Endothelial cell of umbilical vein (primary cell): ENCODE results near the gene CSRP2. TPM values are rescaled to one million over a fixed set of nuclear protein-coding genes. Genes with fewer than 3 reads are reported as not detected.

Source experiments
- BruUV-seq: library from RNA; stranded (reverse); fragments of 400-500 nt; replicated peaks from 2 replicates; lab custom pipeline; 2021; lab: Mats Ljungman, UMichigan
- CTCF ChIA-PET: fragments of 300-600, 350-600 bp; sonication (Branson Sonifier 250); formaldehyde crosslinking; loops from one replicate; lab custom pipeline; 2021; ENCODE audit warnings: antibody characterized with exemption, inconsistent platforms; lab: Charles Lee
- POLR2A ChIA-PET: fragments of 300-600, 350-600 bp; sonication (Branson Sonifier 250); formaldehyde crosslinking; loops from one replicate; lab custom pipeline; 2021; ENCODE audit warnings: antibody characterized with exemption, inconsistent platforms; lab: Charles Lee
- DNase-seq: peaks from one replicate; pipeline ENCODE4 v3.0.0-alpha.2; 2011; ENCODE audit warnings: low read depth, low spot score
- FAIRE-seq: peaks from 2 replicates; lab custom pipeline; 2011; peaks lifted over from hg19 to GRCh38; lab: Jason Lieb, UNC
- H2AFZ ChIP-seq: 2 replicates; pipeline ENCODE4 v1.6.0; 2012; ENCODE audit warnings: low read depth, low read length, control low read depth, inconsistent platforms
- H3K27ac ChIP-seq: 2 replicates; pipeline ENCODE4 v1.5.1; 2011; ENCODE audit warnings: low read depth, mild to moderate bottlenecking, control low read depth, low read length, moderate library complexity; ENCODE audit not compliant: insufficient read depth
- H3K27me3 ChIP-seq, 2 experiments: 2 replicates each; pipeline versions ENCODE4 v1.6.0 to v1.6.1; 2011; ENCODE audit warnings: low read length in 2 of 2, mixed read lengths in 1 of 2; ENCODE audit not compliant: control insufficient read depth in 2 of 2, insufficient read depth in 2 of 2
- H3K36me3 ChIP-seq, 2 experiments: 2 replicates in 1 of 2; 3 replicates in 1 of 2; pipeline ENCODE4 v1.5.1; 2011; ENCODE audit warnings: low read length in 2 of 2, mild to moderate bottlenecking in 1 of 2, moderate library complexity in 1 of 2; ENCODE audit not compliant: control insufficient read depth in 2 of 2, insufficient read depth in 2 of 2; ENCODE audit errors: extremely low read depth in 1 of 2
- H3K4me1 ChIP-seq: 3 replicates; pipeline ENCODE4 v1.5.1; 2011; ENCODE audit warnings: mild to moderate bottlenecking, low read length; ENCODE audit not compliant: control insufficient read depth, insufficient read depth; ENCODE audit errors: extremely low read depth
- H3K4me2 ChIP-seq: 2 replicates; pipeline ENCODE4 v1.6.1; 2011; ENCODE audit warnings: low read length, control low read depth, mixed read lengths; ENCODE audit not compliant: insufficient read depth
- H3K4me3 ChIP-seq, 3 experiments: fragments of 200-600 bp in 1 of 3; sonication (generic), shearing (Covaris generic) in 1 of 3; replicated peaks in 1 of 3; 2 replicates each; pipeline ENCODE4 v1.5.1; 2011 to 2016; ENCODE audit warnings: control low read depth in 3 of 3, low read length in 3 of 3, mild to moderate bottlenecking in 2 of 3, inconsistent platforms in 1 of 3, low read depth in 1 of 3, moderate library complexity in 1 of 3; ENCODE audit not compliant: insufficient read depth in 1 of 3
- H3K79me2 ChIP-seq: 2 replicates; pipeline ENCODE4 v1.6.0; 2012; ENCODE audit warnings: low read length, inconsistent platforms; ENCODE audit not compliant: control insufficient read depth, insufficient read depth
- H3K9ac ChIP-seq: replicated peaks from 2 replicates; pipeline ENCODE3; 2011; ENCODE audit warnings: low read length, control low read depth; ENCODE audit not compliant: insufficient read depth; ENCODE audit errors: extremely low read depth
- H3K9me1 ChIP-seq: replicated peaks from 3 replicates; pipeline ENCODE4 v1.6.0; 2011; ENCODE audit warnings: mild to moderate bottlenecking, low read length; ENCODE audit not compliant: control insufficient read depth, insufficient read depth; ENCODE audit errors: extremely low read depth
- H3K9me3 ChIP-seq: replicated peaks from 2 replicates; pipeline ENCODE4 v1.5.1; 2012; ENCODE audit warnings: low read length, inconsistent platforms; ENCODE audit not compliant: control insufficient read depth, insufficient read depth
- H4K20me1 ChIP-seq: replicated peaks from 2 replicates; pipeline ENCODE3; 2011; ENCODE audit warnings: mild to moderate bottlenecking, low read length; ENCODE audit not compliant: control insufficient read depth, insufficient read depth; ENCODE audit errors: extremely low read depth
- EZH2 ChIP-seq: IDR thresholded peaks from 2 replicates; pipeline ENCODE4 v1.6.1; 2012; ENCODE audit warnings: borderline replicate concordance, low read depth, mild to moderate bottlenecking, moderate library complexity, low read length, inconsistent platforms; ENCODE audit not compliant: severe bottlenecking
- FOS ChIP-seq: IDR thresholded peaks from 2 replicates; pipeline ENCODE4 v1.6.1; 2011; ENCODE audit warnings: mild to moderate bottlenecking, low read length, moderate library complexity, borderline replicate concordance; ENCODE audit not compliant: insufficient read depth
- GATA2 ChIP-seq: IDR thresholded peaks from 2 replicates; pipeline ENCODE4 v1.7.0; 2011; ENCODE audit warnings: low read depth, mild to moderate bottlenecking, moderate library complexity, mixed read lengths, low read length; ENCODE audit not compliant: insufficient read length, insufficient read depth
- JUN ChIP-seq: IDR thresholded peaks from 2 replicates; pipeline ENCODE4 v1.6.1; 2011; ENCODE audit warnings: borderline replicate concordance, low read depth; ENCODE audit not compliant: insufficient read length, insufficient read depth
- MYC ChIP-seq: IDR thresholded peaks from one replicate; pipeline ENCODE4 v1.6.1; 2011; ENCODE audit warnings: mild to moderate bottlenecking, low read depth, low read length
- POLR2A ChIP-seq: IDR thresholded peaks from 2 replicates; pipeline ENCODE4 v1.6.1; 2012; ENCODE audit warnings: low read depth, mild to moderate bottlenecking, control low read depth, low read length
- POLR2AphosphoS5 ChIP-seq: IDR thresholded peaks from 2 replicates; pipeline ENCODE4 v1.6.1; 2012; ENCODE audit warnings: low read depth, mild to moderate bottlenecking, control low read depth, low read length, moderate library complexity; ENCODE audit not compliant: insufficient read depth
- dilution Hi-C: fragments of 300-500 bp; cut with MboI; formaldehyde crosslinking; loops from one replicate; pipeline ENCODE4 v1.15.0; 2019; ENCODE audit warnings: low sequenced_read_pairs; ENCODE audit not compliant: extremely low pct_ligation_motif_present
- intact Hi-C: fragments of 100-400 bp; cut with micrococcal nuclease; formaldehyde crosslinking; loops from one replicate; pipeline ENCODE4 v1.10.0; 2022
- polyA plus RNA-seq, 4 experiments: library from polyadenylated mRNA; depleted of rRNA in 3 of 4; stranded (reverse) in 3 of 4; unstranded in 1 of 4; fragments of >200 nt; gene quantifications; 2 replicates each; pipeline versions ENCODE4 v1.2.1 to v1.2.3, GENCODE V29; 2011 to 2012; ENCODE audit warnings: missing spikeins in 1 of 4
- total RNA-seq: library from RNA; stranded (reverse); gene quantifications from 2 replicates; pipeline ENCODE4 v1.2.3, GENCODE V29; 2021
- TF ChIP-seq, protein P1 (sequence below), 2 donors: IDR thresholded peaks; 1 replicate in 1 of 2; 2 replicates in 1 of 2; pipeline ENCODE4 v1.5.1; 2011; ENCODE audit warnings: low read length in 2 of 2, mild to moderate bottlenecking in 2 of 2, moderate library complexity in 2 of 2, control low read depth in 1 of 2, inconsistent platforms in 1 of 2, low read depth in 1 of 2; ENCODE audit not compliant: insufficient read depth in 1 of 2; ENCODE audit errors: extremely low read depth in 1 of 2
- TF ChIP-seq, protein P2 (sequence below): IDR thresholded peaks from 2 replicates; pipeline ENCODE4 v1.6.1; 2011; ENCODE audit not compliant: insufficient read depth, insufficient read length

CSRP2 gene
- total and polyA plus RNA-seq, 2 donors (not counting 3 experiments of a cell fraction or from before 2014, with no cell fraction given), result 8.8 to 13.4 TPM

DNA sequence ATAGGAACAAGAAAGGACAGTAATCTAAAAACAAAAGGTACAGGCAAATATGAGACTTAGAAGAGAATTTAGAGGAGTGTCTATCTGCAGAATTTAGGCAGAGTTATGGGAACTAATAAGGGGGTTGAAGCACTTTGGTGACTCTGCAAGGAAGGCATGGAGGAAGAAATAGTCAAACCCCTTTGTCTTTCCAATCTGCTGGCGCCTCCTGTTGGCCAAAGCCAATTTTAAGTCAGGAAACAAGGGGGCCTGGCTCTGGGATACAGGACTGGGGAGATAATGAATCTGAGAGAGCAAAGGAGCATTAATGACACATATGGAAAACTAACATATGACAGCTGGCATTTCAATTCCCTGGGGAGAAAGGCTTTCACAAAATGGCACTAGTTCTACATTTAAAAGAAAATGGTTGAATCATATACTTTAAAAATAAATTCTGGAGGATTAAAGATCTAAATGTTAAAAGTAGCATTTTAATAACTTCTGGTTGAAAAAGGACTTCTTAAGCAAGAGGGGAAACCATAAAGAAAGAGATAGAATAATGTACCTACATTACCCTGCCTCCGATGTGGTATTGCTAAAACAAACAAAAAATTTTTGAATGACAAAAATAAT is 48.5 kb upstream of the CSRP2 start:
- H3K27ac ChIP-seq, result no peak overlapping the region
- no peaks in the 10 kb centered on the region for H3K4me1 ChIP-seq
- dilution Hi-C loops, result no loop called here
- intact Hi-C loops, result loop anchor here (1.0 to 5.0 kb wide), 4 partner anchors 48 to 306 kb away; partner anchors contain the start of gene CSRP2
- no TSS peak for BruUV-seq
- POLR2A ChIA-PET, result no interaction called here
- H3K27me3 ChIP-seq, result peaks cover 0 to 5% of the 10 kb centered on the region in 2 experiments
- H3K36me3 ChIP-seq, result no peaks in the 10 kb centered on the region
- H3K4me2 ChIP-seq, result no peak overlapping the region
- no peaks in the 10 kb centered on the region for H3K9me3 ChIP-seq
- DNase-seq (peak; percentile 28), FAIRE-seq (no peak)
- TF ChIP-seq EZH2, result no peak
- TF ChIP-seq, protein P1, sequence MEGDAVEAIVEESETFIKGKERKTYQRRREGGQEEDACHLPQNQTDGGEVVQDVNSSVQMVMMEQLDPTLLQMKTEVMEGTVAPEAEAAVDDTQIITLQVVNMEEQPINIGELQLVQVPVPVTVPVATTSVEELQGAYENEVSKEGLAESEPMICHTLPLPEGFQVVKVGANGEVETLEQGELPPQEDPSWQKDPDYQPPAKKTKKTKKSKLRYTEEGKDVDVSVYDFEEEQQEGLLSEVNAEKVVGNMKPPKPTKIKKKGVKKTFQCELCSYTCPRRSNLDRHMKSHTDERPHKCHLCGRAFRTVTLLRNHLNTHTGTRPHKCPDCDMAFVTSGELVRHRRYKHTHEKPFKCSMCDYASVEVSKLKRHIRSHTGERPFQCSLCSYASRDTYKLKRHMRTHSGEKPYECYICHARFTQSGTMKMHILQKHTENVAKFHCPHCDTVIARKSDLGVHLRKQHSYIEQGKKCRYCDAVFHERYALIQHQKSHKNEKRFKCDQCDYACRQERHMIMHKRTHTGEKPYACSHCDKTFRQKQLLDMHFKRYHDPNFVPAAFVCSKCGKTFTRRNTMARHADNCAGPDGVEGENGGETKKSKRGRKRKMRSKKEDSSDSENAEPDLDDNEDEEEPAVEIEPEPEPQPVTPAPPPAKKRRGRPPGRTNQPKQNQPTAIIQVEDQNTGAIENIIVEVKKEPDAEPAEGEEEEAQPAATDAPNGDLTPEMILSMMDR (IDR thresholded peaks at IDR 0.05; ENCODE audit: extremely low read depth in 1 of 2, insufficient read depth in 1 of 2, low read depth in 1 of 2, low read length in 2 of 2), result peak; percentile 38 to 52
- no peaks in the 10 kb centered on the region for H3K79me2 ChIP-seq
- no peak overlapping the region for H3K4me3 ChIP-seq
- no peak overlapping the region for H3K9ac ChIP-seq
- CTCF ChIA-PET, result interaction anchor here (0.7 to 1.5 kb wide), 4 partner anchors 14 to 305 kb away, joined by 3 to 7 read pairs (median 3); no protein-coding TSS in a partner anchor
- no peaks in the 10 kb centered on the region for H4K20me1 ChIP-seq
- H3K9me1 ChIP-seq, result no peaks in the 10 kb centered on the region
- H2AFZ ChIP-seq, result no peak overlapping the region

DNA sequence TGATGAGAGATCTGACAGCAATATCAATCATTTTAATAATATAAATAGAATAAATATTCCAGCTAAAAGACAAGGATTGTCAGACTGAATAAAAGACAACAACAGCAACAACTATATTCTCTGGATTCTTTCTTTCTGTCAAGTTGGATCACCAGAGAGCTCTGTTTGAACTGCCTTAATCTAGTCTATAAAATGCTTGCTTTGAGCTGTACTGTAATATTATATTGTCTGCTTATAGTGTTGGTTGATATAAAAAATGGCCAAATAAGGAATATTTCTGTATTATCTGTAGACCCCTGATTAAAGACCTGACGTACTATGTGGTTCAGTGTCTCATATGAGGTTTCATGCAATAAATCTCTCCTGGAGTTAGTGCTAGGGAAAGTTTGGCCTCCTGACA is 46.3 kb upstream of the CSRP2 start:
- no peak for DNase-seq
- Histone ChIP-seq H3K27me3 (peaks cover 3 to 13% of the 10 kb centered on the region in 2 experiments), H4K20me1 (no peaks in the 10 kb centered on the region), H3K36me3 (no peaks in the 10 kb centered on the region), H3K9me1 (no peaks in the 10 kb centered on the region), H3K79me2 (no peaks in the 10 kb centered on the region), H3K4me3 (no peak overlapping the region), H3K27ac (no peak overlapping the region), H3K4me2 (no peak overlapping the region), H3K9me3 (no peaks in the 10 kb centered on the region), H2AFZ (no peak overlapping the region), H3K4me1 (no peaks in the 10 kb centered on the region), H3K9ac (no peak overlapping the region)
- peak; percentile 31 for FAIRE-seq
- BruUV-seq, result no TSS peak
- dilution Hi-C loops, result no loop called here
- intact Hi-C loops, result loop anchor here (5.0 kb wide), 2 partner anchors 87 to 133 kb away; no protein-coding TSS in a partner anchor
- ChIA-PET CTCF (interaction anchor here (0.8 to 1.2 kb wide), 3 partner anchors 9 to 304 kb away, joined by 3 to 4 read pairs (median 3); no protein-coding TSS in a partner anchor), POLR2A (no interaction called here)
- TF ChIP-seq MYC (no peak), GATA2 (no peak), FOS (no peak), JUN (no peak), EZH2 (no peak), POLR2A (no peak), POLR2AphosphoS5 (no peak)
- TF ChIP-seq, protein P2, sequence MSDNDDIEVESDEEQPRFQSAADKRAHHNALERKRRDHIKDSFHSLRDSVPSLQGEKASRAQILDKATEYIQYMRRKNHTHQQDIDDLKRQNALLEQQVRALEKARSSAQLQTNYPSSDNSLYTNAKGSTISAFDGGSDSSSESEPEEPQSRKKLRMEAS, result no peak
- TF ChIP-seq, protein P1 (IDR thresholded peaks at IDR 0.05; ENCODE audit: extremely low read depth in 1 of 2, insufficient read depth in 1 of 2, low read depth in 1 of 2, low read length in 2 of 2), result no peak
